Mesenchymal stem cell (in vitro differentiated cells and primary cell): ENCODE results near the gene CAPZB. TPM values are rescaled to one million over a fixed set of nuclear protein-coding genes. Genes with fewer than 3 reads are reported as not detected.
A peak's percentile ranks its signal among the peaks of the same experiment; 100 is the strongest.

Source experiments
- DNase-seq: peaks from one replicate; pipeline ENCODE4 v3.0.0-alpha.2; 2013
- H2AFZ ChIP-seq: one replicate; pipeline ENCODE4 v1.6.1; 2013; ENCODE audit warnings: low read depth, mild to moderate bottlenecking, control low read depth, inconsistent platforms, low read length, moderate library complexity
- H2AK5ac ChIP-seq: 2 replicates; pipeline ENCODE4 v1.6.1; 2013; ENCODE audit warnings: low read length, moderate library complexity, mild to moderate bottlenecking, inconsistent platforms; ENCODE audit not compliant: severe bottlenecking
- H2BK120ac ChIP-seq: one replicate; pipeline ENCODE4 v1.6.1; 2013; ENCODE audit warnings: low read depth, mild to moderate bottlenecking, inconsistent platforms, low read length, moderate library complexity
- H2BK12ac ChIP-seq, 2 experiments: one replicate each; pipeline ENCODE4 v1.6.1; 2013; ENCODE audit warnings: inconsistent platforms in 2 of 2, low read length in 2 of 2, mild to moderate bottlenecking in 2 of 2, moderate library complexity in 2 of 2, control low read depth in 1 of 2
- H2BK15ac ChIP-seq: one replicate; pipeline ENCODE4 v1.6.1; 2013; ENCODE audit warnings: mild to moderate bottlenecking, low read depth, inconsistent platforms; ENCODE audit not compliant: poor library complexity, severe bottlenecking
- H2BK5ac ChIP-seq: 2 replicates; pipeline ENCODE4 v1.6.1; 2013; ENCODE audit warnings: low read depth, mild to moderate bottlenecking, low read length, control low read depth, inconsistent platforms; ENCODE audit not compliant: poor library complexity, severe bottlenecking
- H3K14ac ChIP-seq, 2 experiments: one replicate each; pipeline ENCODE4 v1.6.1; 2013; ENCODE audit warnings: inconsistent platforms in 2 of 2, low read length in 2 of 2, control low read depth in 1 of 2, mild to moderate bottlenecking in 1 of 2, moderate library complexity in 1 of 2
- H3K18ac ChIP-seq, 2 experiments: one replicate each; pipeline ENCODE4 v1.6.1; 2013; ENCODE audit warnings: inconsistent platforms in 2 of 2, low read length in 2 of 2, control low read depth in 1 of 2, low read depth in 1 of 2, mild to moderate bottlenecking in 1 of 2
- H3K23ac ChIP-seq, 2 experiments: one replicate each; pipeline ENCODE4 v1.6.1; 2013; ENCODE audit warnings: inconsistent platforms in 2 of 2, low read length in 2 of 2, mild to moderate bottlenecking in 2 of 2, moderate library complexity in 2 of 2, control low read depth in 1 of 2
- H3K27ac ChIP-seq: 2 replicates; pipeline ENCODE4 v1.5.1; 2013; ENCODE audit warnings: mild to moderate bottlenecking, moderate library complexity, low read length, control low read depth, inconsistent platforms; ENCODE audit not compliant: poor library complexity, severe bottlenecking
- H3K27me3 ChIP-seq, 2 experiments: 2 replicates each; pipeline versions ENCODE4 v1.6.1 to v1.7.0; 2013; ENCODE audit warnings: low read length in 2 of 2, mild to moderate bottlenecking in 2 of 2, moderate library complexity in 2 of 2, control low read depth in 1 of 2, inconsistent platforms in 1 of 2; ENCODE audit not compliant: control insufficient read depth in 1 of 2, insufficient read depth in 1 of 2
- H3K36me3 ChIP-seq, 2 experiments: 2 replicates each; pipeline versions ENCODE4 v1.6.1 to v1.7.0; 2013; ENCODE audit warnings: low read length in 2 of 2, control low read depth in 1 of 2, inconsistent platforms in 1 of 2, low read depth in 1 of 2, mild to moderate bottlenecking in 1 of 2; ENCODE audit not compliant: insufficient read depth in 2 of 2, control insufficient read depth in 1 of 2
- H3K4ac ChIP-seq, 2 experiments: one replicate each; pipeline ENCODE4 v1.6.1; 2013; ENCODE audit warnings: inconsistent platforms in 2 of 2, low read length in 2 of 2, mild to moderate bottlenecking in 2 of 2, moderate library complexity in 2 of 2, control low read depth in 1 of 2, low read depth in 1 of 2
- H3K4me1 ChIP-seq: 2 replicates; pipeline ENCODE4 v1.6.1; 2013; ENCODE audit warnings: low read depth, low read length, control low read depth; ENCODE audit not compliant: control insufficient read depth, insufficient read depth
- H3K4me2 ChIP-seq: 2 replicates; pipeline ENCODE4 v1.6.1; 2013; ENCODE audit warnings: low read length, mild to moderate bottlenecking, inconsistent platforms; ENCODE audit not compliant: poor library complexity, severe bottlenecking
- H3K4me3 ChIP-seq, 2 experiments: 2 replicates each; pipeline versions ENCODE4 v1.5.1 to v1.7.0; 2013; ENCODE audit warnings: low read length in 2 of 2, mild to moderate bottlenecking in 2 of 2, control low read depth in 1 of 2, low read depth in 1 of 2; ENCODE audit not compliant: insufficient read depth in 1 of 2
- H3K79me1 ChIP-seq: replicated peaks from 2 replicates; pipeline ENCODE4 v1.6.1; 2013; ENCODE audit warnings: mild to moderate bottlenecking, control low read depth, low read length, inconsistent platforms; ENCODE audit not compliant: poor library complexity, severe bottlenecking
- H3K9ac ChIP-seq: 2 replicates; pipeline ENCODE4 v1.7.0; 2013; ENCODE audit warnings: mild to moderate bottlenecking, low read length, moderate library complexity
- H3K9me3 ChIP-seq: 2 replicates; pipeline ENCODE4 v1.7.0; 2013; ENCODE audit warnings: mild to moderate bottlenecking, low read length; ENCODE audit not compliant: control insufficient read depth
- H4K8ac ChIP-seq: one replicate; pipeline ENCODE4 v1.6.1; 2013; ENCODE audit warnings: inconsistent platforms, mild to moderate bottlenecking, low read length, moderate library complexity
- H4K91ac ChIP-seq: one replicate; pipeline ENCODE4 v1.6.1; 2013; ENCODE audit warnings: mild to moderate bottlenecking, low read length, inconsistent platforms
- WGBS: methylation state at CpG from one replicate; pipeline ENCODE4 v1.1.7; 2013; ENCODE audit warnings: mixed read lengths; 5-methylcytosine and 5-hydroxymethylcytosine counted together
- polyA plus RNA-seq, 2 experiments: library from polyadenylated mRNA; stranded (reverse); fragments of 200-250 nt; gene quantifications; one replicate each; pipeline ENCODE4 v1.2.3, GENCODE V29; 2013

The CAPZB gene
- 431 TPM for polyA plus RNA-seq (2013, experiment 1 of 2)
- 426 TPM for polyA plus RNA-seq (2013, experiment 2 of 2)

- H3K4me3 ChIP-seq: peak within 1 kb of the TSS; percentile 90 to 97
- peak within 1 kb of the TSS; percentile 91 for H2BK5ac ChIP-seq
- H3K4ac ChIP-seq: peak within 1 kb of the TSS; percentile 94 to 98
- peak within 1 kb of the TSS; percentile 98 for H2BK120ac ChIP-seq
- H3K4me1 ChIP-seq: peaks cover 31% of the 10 kb centered on the region
- peak within 1 kb of the TSS; percentile 97 for H2AK5ac ChIP-seq
- peak within 1 kb of the TSS; percentile 83 for H2AFZ ChIP-seq
- H2BK12ac ChIP-seq: peak within 1 kb of the TSS in 1 of 2 experiments; percentile 75
- H3K14ac ChIP-seq: peak within 1 kb of the TSS in 1 of 2 experiments; percentile 97
- peaks cover 1% of the 10 kb centered on the region for H3K79me1 ChIP-seq
- peak within 1 kb of the TSS; percentile 88 for H3K27ac ChIP-seq
- H3K27me3 ChIP-seq: no peaks in the 10 kb centered on the region
- WGBS: under 1% methylated on average over 56 of the region's 106 CpGs
- peak within 1 kb of the TSS; percentile 98 for H4K91ac ChIP-seq
- H2BK15ac ChIP-seq: peak within 1 kb of the TSS; percentile 97
- H3K18ac ChIP-seq: peak within 1 kb of the TSS; percentile 97 to 98
- peak; percentile 85 for DNase-seq
- H3K36me3 ChIP-seq: peaks cover 9 to 26% of the 10 kb centered on the region in 2 experiments
- H3K4me2 ChIP-seq: peak within 1 kb of the TSS; percentile 66
- peak within 1 kb of the TSS; percentile 99 for H4K8ac ChIP-seq
- no peaks in the 10 kb centered on the region for H3K9me3 ChIP-seq
- peak within 1 kb of the TSS; percentile 100 for H3K9ac ChIP-seq
- peak within 1 kb of the TSS; percentile 14 to 94 for H3K23ac ChIP-seq
These were observed at the start of gene CAPZB for GRCh38 chr1:19485362-19486187. Gene CAPZB, minus strand, starts transcription at chr1:19485539. Its CDS starts 101 bp downstream, at chr1:19485438.

DNA sequence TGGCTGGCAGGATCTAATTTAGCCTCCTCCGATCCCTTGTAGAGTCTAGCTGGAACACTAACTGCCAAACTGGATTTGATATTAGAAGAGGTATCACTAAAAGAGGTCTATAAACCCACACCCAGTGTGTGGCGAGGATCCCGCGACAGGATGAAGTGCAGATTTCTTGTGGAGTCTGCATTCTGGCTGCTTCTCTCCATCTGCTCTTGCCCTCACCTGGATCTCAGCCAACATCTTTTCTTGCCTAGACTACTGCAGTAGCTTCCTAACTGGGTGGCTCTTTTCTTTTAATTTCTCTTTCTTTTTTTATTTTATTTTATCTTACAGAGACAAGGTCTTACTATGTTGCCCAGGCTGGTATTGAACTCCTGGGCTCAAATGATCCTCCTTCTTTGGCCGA is 48.9 kb upstream of the CAPZB start:
- Histone ChIP-seq H2BK12ac (no peak overlapping the region), H2BK5ac (no peak overlapping the region), H3K9me3 (peaks cover 11% of the 10 kb centered on the region), H3K79me1 (no peaks in the 10 kb centered on the region), H2BK15ac (no peak overlapping the region), H4K8ac (no peak overlapping the region), H3K36me3 (no peaks in the 10 kb centered on the region), H3K23ac (no peak overlapping the region), H4K91ac (no peak overlapping the region), H3K27ac (no peak overlapping the region), H2AK5ac (no peak overlapping the region), H3K4me2 (no peak overlapping the region), H3K14ac (no peak overlapping the region), H2AFZ (no peak overlapping the region), H3K4me1 (no peaks in the 10 kb centered on the region), H3K27me3 (no peaks in the 10 kb centered on the region), H3K18ac (no peak overlapping the region), H2BK120ac (no peak overlapping the region), H3K4ac (no peak overlapping the region), H3K4me3 (no peak overlapping the region), H3K9ac (no peak overlapping the region)
- no peak for DNase-seq
- WGBS: 90% methylated on average over 5 of the region's 5 CpGs

DNA sequence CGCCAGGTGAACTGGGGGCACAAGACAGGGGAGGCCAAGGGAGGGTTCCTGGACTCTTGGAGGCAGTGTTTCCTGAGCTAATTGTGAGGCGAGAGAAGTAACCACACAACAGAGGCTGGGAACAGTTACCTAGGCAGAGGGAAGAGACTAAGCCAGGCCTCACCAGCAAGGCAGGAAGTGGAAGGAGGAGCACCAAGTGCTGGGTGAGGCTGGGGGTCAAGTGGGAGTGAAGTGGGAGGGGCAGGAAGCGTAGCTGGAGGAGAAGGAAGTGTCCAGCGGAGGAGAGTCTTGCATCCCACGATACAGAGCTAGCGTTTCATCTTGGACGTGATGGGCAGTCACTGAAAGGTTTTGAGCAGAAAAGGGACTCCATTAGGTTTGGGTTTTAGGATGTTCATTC is 48.3 kb upstream of the CAPZB start:
- Histone ChIP-seq H3K9me3 (peaks cover 11% of the 10 kb centered on the region), H3K14ac (no peak overlapping the region), H3K4me1 (no peaks in the 10 kb centered on the region), H3K4me2 (no peak overlapping the region), H3K27me3 (no peaks in the 10 kb centered on the region), H3K9ac (no peak overlapping the region), H3K4me3 (no peak overlapping the region), H4K91ac (no peak overlapping the region), H3K27ac (no peak overlapping the region), H2AK5ac (no peak overlapping the region), H3K79me1 (no peaks in the 10 kb centered on the region), H3K18ac (no peak overlapping the region), H3K36me3 (no peaks in the 10 kb centered on the region), H2BK12ac (no peak overlapping the region), H4K8ac (no peak overlapping the region), H3K23ac (no peak overlapping the region), H2BK15ac (peak overlapping the region; percentile 4), H2BK120ac (no peak overlapping the region), H3K4ac (no peak overlapping the region), H2BK5ac (no peak overlapping the region), H2AFZ (no peak overlapping the region)
- WGBS: 81% methylated on average over 7 of the region's 7 CpGs
- DNase-seq: no peak

DNA sequence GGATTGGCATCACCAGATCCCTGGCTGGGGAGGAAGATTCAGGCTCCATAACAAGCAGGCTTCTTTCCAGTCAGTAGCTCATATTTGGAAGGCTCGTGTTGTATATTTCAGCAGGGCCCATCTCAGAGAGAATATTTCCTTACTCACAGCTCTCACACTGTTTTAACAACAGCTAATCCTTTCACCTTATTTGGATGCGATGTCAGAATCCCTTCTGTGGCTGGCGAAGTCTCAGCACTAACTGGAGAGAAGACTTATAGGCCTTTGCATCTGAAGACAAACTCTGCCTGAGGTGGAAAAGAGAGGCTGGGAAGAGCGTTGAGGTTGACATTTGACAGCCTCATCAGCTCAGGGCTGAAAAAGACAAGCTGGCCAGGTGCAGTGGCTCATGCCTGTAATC is 47.2 kb upstream of the CAPZB start:
- Histone ChIP-seq H4K91ac (no peak overlapping the region), H3K27me3 (no peaks in the 10 kb centered on the region), H3K23ac (no peak overlapping the region), H2BK15ac (no peak overlapping the region), H2BK5ac (no peak overlapping the region), H3K36me3 (no peaks in the 10 kb centered on the region), H3K9me3 (peaks cover 11% of the 10 kb centered on the region), H3K18ac (no peak overlapping the region), H2AFZ (no peak overlapping the region), H3K27ac (no peak overlapping the region), H3K4me2 (no peak overlapping the region), H4K8ac (no peak overlapping the region), H3K14ac (no peak overlapping the region), H3K4me1 (no peaks in the 10 kb centered on the region), H3K79me1 (no peaks in the 10 kb centered on the region), H3K9ac (no peak overlapping the region), H3K4me3 (no peak overlapping the region), H3K4ac (no peak overlapping the region), H2BK12ac (no peak overlapping the region), H2BK120ac (no peak overlapping the region), H2AK5ac (no peak overlapping the region)
- WGBS: 85% methylated on average over 4 of the region's 4 CpGs
- no peak for DNase-seq
